GM23338 (cell line): ENCODE data around the gene TMEM59L.

Source experiments
- CREB1 ChIP-seq: fragments of 250-450 bp; sonication (Bioruptor Pico); IDR thresholded peaks from 2 replicates; pipeline ENCODE4 v1.5.0; 2020; ENCODE audit warnings: low read depth, mild to moderate bottlenecking, moderate library complexity
- CTCF ChIP-seq, 2 experiments: fragments of 200-600 bp in 1 of 2; sonication (generic) in 1 of 2; conservative IDR thresholded peaks; 2 replicates each; pipeline versions ENCODE4 v1.5.1 to v1.6.1; 2016 to 2017; ENCODE audit warnings: antibody characterized with exemption in 2 of 2, low read depth in 2 of 2, mild to moderate bottlenecking in 2 of 2, moderate library complexity in 1 of 2
- ETS1 ChIP-seq: IDR thresholded peaks from 2 replicates; pipeline ENCODE4 v1.6.1; 2016; ENCODE audit warnings: antibody characterized with exemption
- EZH2 ChIP-seq: fragments of 200-600 bp; sonication (generic); IDR thresholded peaks from one replicate; pipeline ENCODE4 v1.8.0; 2017; ENCODE audit warnings: antibody characterized with exemption, mild to moderate bottlenecking, low read depth; ENCODE audit not compliant: unreplicated experiment
- EZH2phosphoT487 ChIP-seq: fragments of 200-600 bp; sonication (generic); IDR thresholded peaks from one replicate; pipeline ENCODE4 v1.8.1; 2018; ENCODE audit warnings: antibody characterized with exemption; ENCODE audit not compliant: unreplicated experiment
- POLR2AphosphoS5 ChIP-seq: IDR thresholded peaks from 2 replicates; pipeline ENCODE4 v1.6.1; 2016; ENCODE audit warnings: antibody characterized with exemption, low read depth
- ZNF331 ChIP-seq: fragments of 250-450 bp; sonication (Bioruptor Pico); IDR thresholded peaks from 2 replicates; pipeline ENCODE4 v1.5.0; 2020; ENCODE audit warnings: low read depth, mild to moderate bottlenecking, moderate library complexity

DNA sequence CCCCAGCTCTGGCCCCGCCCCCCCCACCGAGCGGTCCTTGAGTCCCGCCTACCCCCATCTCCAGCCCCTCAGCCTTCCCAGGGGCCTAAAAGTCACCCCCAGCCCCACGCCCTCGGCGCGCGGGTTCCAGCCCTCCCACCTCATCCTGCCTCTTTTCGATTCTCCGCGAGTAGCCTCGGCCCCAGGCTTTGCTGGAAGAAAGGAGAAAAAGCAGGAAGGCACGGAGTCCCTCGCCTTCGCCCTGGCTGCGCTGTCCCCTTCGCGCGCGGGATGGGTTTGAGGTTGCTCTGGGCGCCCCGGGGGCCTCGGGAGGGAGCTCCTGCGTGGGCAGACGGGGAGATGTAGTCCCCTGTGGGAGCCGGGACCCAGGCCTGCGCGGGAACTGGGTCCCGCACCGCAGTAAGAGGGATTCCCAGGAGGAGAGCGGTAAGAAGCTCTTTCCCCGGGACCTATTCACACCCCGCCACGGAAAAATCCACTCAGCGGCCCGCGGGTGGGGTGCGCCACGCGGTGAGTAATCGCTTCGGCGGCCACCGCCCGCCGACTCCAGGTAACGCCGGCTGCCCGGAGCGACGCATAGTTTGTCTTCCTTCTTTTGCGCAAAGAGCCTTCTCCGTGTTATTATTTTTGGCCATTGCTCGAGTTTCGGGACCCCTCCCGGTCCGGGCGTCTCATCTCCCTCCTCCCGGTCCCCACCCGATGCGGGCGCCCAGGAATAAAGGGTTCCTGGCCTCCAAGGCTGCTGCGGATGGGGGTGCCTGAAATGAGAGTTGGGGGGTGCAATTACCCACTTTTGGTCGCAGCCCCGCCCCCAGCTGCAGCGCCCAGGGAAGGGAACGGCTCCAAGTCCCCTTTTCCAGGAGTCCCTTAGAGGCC is 5.2 kb upstream of the TMEM59L start:
- no peak for TF ChIP-seq CTCF (conservative IDR thresholded peaks at IDR 0.05; ENCODE audit: low read depth in 2 of 2)
- peak; percentile 89 for TF ChIP-seq EZH2
- TF ChIP-seq POLR2AphosphoS5, result no peak
- TF ChIP-seq EZH2phosphoT487, result no peak
- no peak for TF ChIP-seq ZNF331
- no peak for TF ChIP-seq ETS1
- no peak for TF ChIP-seq CREB1 (CRISPR knock-in tag)
